WTC11 (cell line): ENCODE measurements around the gene XPOT. TPM values are rescaled to one million over a fixed set of nuclear protein-coding genes. Genes with fewer than 3 reads are reported as not detected.

Experiments used
- ATAC-seq: fragments of 200-7000 bp; cut with Tn5 transposase; 2 replicates; pipeline ENCODE4 v1.10.0; 2021; ENCODE audit warnings: mild to moderate bottlenecking, moderate library complexity
- CTCF ChIA-PET: fragments of 300-600 bp; sonication (Branson Sonifier 250); formaldehyde crosslinking; loops from one replicate; lab custom pipeline; 2021; ENCODE audit warnings: antibody characterized with exemption; lab: Charles Lee
- POLR2A ChIA-PET: fragments of 350-600 bp; sonication (Branson Sonifier 250); formaldehyde crosslinking; loops from one replicate; lab custom pipeline; 2021; ENCODE audit warnings: antibody characterized with exemption; lab: Charles Lee
- DNase-seq: peaks from one replicate; pipeline ENCODE4 v3.0.0; 2021; ENCODE audit warnings: low spot score
- H3K27ac Mint-ChIP-seq: 2 replicates; pipeline ENCODE4 v1.8.0; 2021; ENCODE audit warnings: mixed read lengths
- H3K27me3 Mint-ChIP-seq: 2 replicates; pipeline ENCODE4 v1.8.0; 2021; ENCODE audit warnings: low read depth, mild to moderate bottlenecking, moderate library complexity, mixed read lengths
- H3K36me3 Mint-ChIP-seq: 2 replicates; pipeline ENCODE4 v1.8.0; 2021; ENCODE audit warnings: mixed read lengths
- H3K4me1 Mint-ChIP-seq: 2 replicates; pipeline ENCODE4 v1.8.0; 2022; ENCODE audit warnings: mixed read lengths
- H3K4me3 Mint-ChIP-seq: 2 replicates; pipeline ENCODE4 v1.8.0; 2021; ENCODE audit warnings: mild to moderate bottlenecking, moderate library complexity, mixed read lengths
- H3K9me3 Mint-ChIP-seq: 2 replicates; pipeline ENCODE4 v1.8.0; 2021; ENCODE audit warnings: mixed read lengths
- AFF4 ChIP-seq: sonication (generic); formaldehyde crosslinking; IDR thresholded peaks from 2 replicates; pipeline ENCODE4 v1.8.1; 2023; ENCODE audit warnings: mild to moderate bottlenecking, missing genetic modification reagents, borderline replicate concordance
- ATF1 ChIP-seq: sonication (generic); formaldehyde crosslinking; IDR thresholded peaks from 2 replicates; pipeline ENCODE4 v1.8.1; 2023; ENCODE audit warnings: mild to moderate bottlenecking, moderate library complexity, missing genetic modification reagents
- ATF6 ChIP-seq: sonication (generic); formaldehyde crosslinking; IDR thresholded peaks from 2 replicates; pipeline ENCODE4 v1.8.1; 2023; ENCODE audit warnings: mild to moderate bottlenecking, missing genetic modification reagents
- CDX4 ChIP-seq: fragments of 250-450 bp; sonication (Bioruptor Pico); IDR thresholded peaks from 2 replicates; pipeline ENCODE4 v1.9.0; 2021; ENCODE audit warnings: moderate library complexity, mild to moderate bottlenecking, inconsistent platforms, borderline replicate concordance
- FOXP1 ChIP-seq: sonication (generic); formaldehyde crosslinking; IDR thresholded peaks from 2 replicates; pipeline ENCODE4 v1.8.0; 2022; ENCODE audit warnings: missing genetic modification reagents, mild to moderate bottlenecking, moderate library complexity, borderline replicate concordance
- JAZF1 ChIP-seq: fragments of 250-450 bp; sonication (Bioruptor Pico); IDR thresholded peaks from 2 replicates; pipeline ENCODE4 v1.9.0; 2021; ENCODE audit warnings: moderate library complexity, mild to moderate bottlenecking, inconsistent platforms
- KAT7 ChIP-seq: sonication (generic); formaldehyde crosslinking; IDR thresholded peaks from 2 replicates; pipeline ENCODE4 v1.8.1; 2023; ENCODE audit warnings: missing genetic modification reagents, mild to moderate bottlenecking, borderline replicate concordance
- MLX ChIP-seq: sonication (generic); formaldehyde crosslinking; IDR thresholded peaks from 2 replicates; pipeline ENCODE4 v1.8.1; 2023; ENCODE audit warnings: mild to moderate bottlenecking, missing genetic modification reagents, moderate library complexity
- MXD4 ChIP-seq: fragments of 250-450 bp; sonication (Bioruptor Pico); IDR thresholded peaks from 2 replicates; pipeline ENCODE4 v1.8.0; 2021; ENCODE audit warnings: mild to moderate bottlenecking, moderate library complexity, borderline replicate concordance
- NFYB ChIP-seq: sonication (generic); formaldehyde crosslinking; conservative IDR thresholded peaks from 2 replicates; pipeline ENCODE4 v1.8.0; 2022; ENCODE audit warnings: low read depth, missing genetic modification reagents
- RELA ChIP-seq: sonication (generic); formaldehyde crosslinking; IDR thresholded peaks from 2 replicates; pipeline ENCODE4 v1.8.1; 2022; ENCODE audit warnings: missing genetic modification reagents, mild to moderate bottlenecking, borderline replicate concordance
- SMAD3 ChIP-seq: sonication (generic); formaldehyde crosslinking; IDR thresholded peaks from 2 replicates; pipeline ENCODE4 v1.8.0; 2022; ENCODE audit warnings: missing genetic modification reagents, mild to moderate bottlenecking, borderline replicate concordance
- USF2 ChIP-seq: sonication (generic); formaldehyde crosslinking; IDR thresholded peaks from 2 replicates; pipeline ENCODE4 v1.8.1; 2023; ENCODE audit warnings: mild to moderate bottlenecking, missing genetic modification reagents, moderate library complexity
- ZNF671 ChIP-seq: fragments of 250-450 bp; sonication (Bioruptor Pico); IDR thresholded peaks from 2 replicates; pipeline ENCODE4 v1.8.0; 2021; ENCODE audit warnings: mild to moderate bottlenecking
- total RNA-seq: library from RNA; stranded (reverse); gene quantifications from 3 replicates; pipeline ENCODE4 v1.2.3, GENCODE V29; 2021

Gene XPOT
- total RNA-seq, 1 experiment from 2014 or later, result 134 TPM

- POLR2A ChIA-PET, result no interaction called here
- H3K4me3 Mint-ChIP-seq, result no peak overlapping the region
- H3K4me1 Mint-ChIP-seq, result no peaks in the 10 kb centered on the region
- TF ChIP-seq RELA (CRISPR knock-in tag) (no peak), KAT7 (CRISPR knock-in tag) (no peak), NFYB (CRISPR knock-in tag) (no peak), AFF4 (CRISPR knock-in tag) (no peak), ATF6 (CRISPR knock-in tag) (no peak), ZNF671 (CRISPR knock-in tag) (no peak)
- TF ChIP-seq, all 79 proteins: peak for 0
- no peak for DNase-seq
- no peaks in the 10 kb centered on the region for H3K9me3 Mint-ChIP-seq
- CTCF ChIA-PET, result no interaction called here
- no peaks in the 10 kb centered on the region for H3K27me3 Mint-ChIP-seq
- H3K27ac Mint-ChIP-seq, result no peak overlapping the region
- ATAC-seq, result no peak
- H3K36me3 Mint-ChIP-seq, result peaks cover 79% of the 10 kb centered on the region
Observed at GRCh38 chr12:64418209-64418608, 14.0 kb downstream of the XPOT start.

- Mint-ChIP-seq H3K9me3 (no peaks in the 10 kb centered on the region), H3K4me1 (no peaks in the 10 kb centered on the region)
- POLR2A ChIA-PET, result no interaction called here
- ATAC-seq, result no peak
- no peak for TF ChIP-seq CDX4 (CRISPR knock-in tag)
- TF ChIP-seq SMAD3 (CRISPR knock-in tag), result no peak
- TF ChIP-seq FOXP1 (CRISPR knock-in tag), result no peak
- no peak for TF ChIP-seq USF2 (CRISPR knock-in tag)
- TF ChIP-seq MLX (CRISPR knock-in tag), result no peak
- no peak for TF ChIP-seq MXD4
- TF ChIP-seq ATF1 (CRISPR knock-in tag), result no peak
- TF ChIP-seq, all 79 proteins: peak for 0
- Mint-ChIP-seq H3K27me3 (no peaks in the 10 kb centered on the region), H3K4me3 (no peak overlapping the region), H3K27ac (no peak overlapping the region), H3K36me3 (peaks cover 79% of the 10 kb centered on the region)
- CTCF ChIA-PET, result no interaction called here
- DNase-seq, result no peak
Observed at GRCh38 chr12:64419696-64420095, 15.5 kb downstream of the XPOT start.

GRCh38 chr12:64427988-64428387, 23.8 kb downstream of the XPOT start:
- TF ChIP-seq JAZF1 (CRISPR knock-in tag) (no peak), AFF4 (CRISPR knock-in tag) (no peak)
- Mint-ChIP-seq H3K4me1 (no peaks in the 10 kb centered on the region), H3K36me3 (peaks cover 88% of the 10 kb centered on the region), H3K27ac (no peak overlapping the region), H3K27me3 (no peaks in the 10 kb centered on the region), H3K4me3 (no peak overlapping the region), H3K9me3 (no peaks in the 10 kb centered on the region)
- ATAC-seq (no peak), DNase-seq (no peak)
- CTCF ChIA-PET, result no interaction called here
- POLR2A ChIA-PET, result no interaction called here
